ELF-1 (cell line): ENCODE measurements around the gene ZNF582.
"Not testable (repeated sequence)": the region's sequence is repeated elsewhere in the genome, so short reads cannot be mapped to it uniquely, and the experiment has no call there.

ENCODE experiments used
- DNase-seq: peaks from one replicate; pipeline ENCODE4 v3.0.0-alpha.2; 2016; ENCODE audit warnings: low read depth, low spot score

Gene ZNF582

GRCh38 chr19:56351208-56351607 is 42.1 kb downstream of the ZNF582 start:
- no peak for DNase-seq

GRCh38 chr19:56350416-56351045 is 42.8 kb downstream of the ZNF582 start:
- DNase-seq: no peak

- DNase-seq: peak; percentile 6
Observed at GRCh38 chr19:56348289-56348877, 45.0 kb downstream of the ZNF582 start.

- DNase-seq: no peak
Observed at GRCh38 chr19:56347163-56347778, 46.1 kb downstream of the ZNF582 start.

- no peak for DNase-seq
Observed at GRCh38 chr19:56341948-56342347, 51.4 kb downstream of the ZNF582 start.

- DNase-seq: not testable (repeated sequence)
Observed at GRCh38 chr19:56339031-56339430, 54.3 kb downstream of the ZNF582 start.

- DNase-seq: not testable (repeated sequence)
Observed at GRCh38 chr19:56337077-56337476, 56.3 kb downstream of the ZNF582 start.

GRCh38 chr19:56335371-56335770 is 58.0 kb downstream of the ZNF582 start:
- not testable (repeated sequence) for DNase-seq

- no peak for DNase-seq
Observed at GRCh38 chr19:56333506-56333905, 59.8 kb downstream of the ZNF582 start.
